Esophagus muscularis mucosa (tissue), 4 donors: ENCODE measurements around the gene ANKRD11. TPM values are rescaled to one million over a fixed set of nuclear protein-coding genes. Genes with fewer than 3 reads are reported as not detected.

Source experiments
- DNase-seq: peaks from one replicate; pipeline ENCODE4 v3.0.0-alpha.2; 2017; ENCODE audit errors: extremely low spot score
- H3K27ac ChIP-seq, 4 donors: fragments of 200-600 bp; sonication (generic); replicated peaks in 1 of 4; 1 replicate in 3 of 4; 2 replicates in 1 of 4; pipeline ENCODE4 v1.5.1; 2016 to 2019; ENCODE audit warnings: mild to moderate bottlenecking in 1 of 4
- H3K27me3 ChIP-seq, 4 donors: fragments of 200-600 bp; sonication (generic); one replicate each; pipeline versions ENCODE4 v1.5.1 to v1.6.0; 2016 to 2019
- H3K36me3 ChIP-seq, 4 donors: fragments of 200-600 bp; sonication (generic); one replicate each; pipeline ENCODE4 v1.5.1; 2016 to 2019
- H3K4me1 ChIP-seq, 4 donors: fragments of 200-600 bp; sonication (generic); one replicate each; pipeline ENCODE4 v1.5.1; 2016 to 2019
- H3K4me3 ChIP-seq, 4 donors: fragments of 200-600 bp; sonication (generic); 1 replicate in 2 of 4; 2 replicates in 2 of 4; pipeline ENCODE4 v1.5.1; 2016 to 2019; ENCODE audit warnings: mild to moderate bottlenecking in 4 of 4, moderate library complexity in 1 of 4
- H3K9me3 ChIP-seq, 4 donors: fragments of 200-600 bp; sonication (generic); 1 replicate in 3 of 4; 2 replicates in 1 of 4; pipeline ENCODE4 v1.5.1; 2016 to 2019
- EP300 ChIP-seq: sonication (generic); formaldehyde crosslinking; IDR thresholded peaks from one replicate; pipeline ENCODE4 v1.6.1; 2017; ENCODE audit warnings: antibody characterized with exemption
- POLR2A ChIP-seq: fragments of 450-650 bp; IDR thresholded peaks from one replicate; pipeline ENCODE4 v1.6.1; 2017; ENCODE audit warnings: antibody characterized with exemption, moderate library complexity, mild to moderate bottlenecking, low read depth
- POLR2AphosphoS5 ChIP-seq, 2 donors: sonication (generic); formaldehyde crosslinking; IDR thresholded peaks; one replicate each; pipeline ENCODE4 v1.6.1; 2017; ENCODE audit warnings: antibody characterized with exemption in 2 of 2
- WGBS: methylation state at CpG from one replicate; pipeline ENCODE4 v1.1.5; 2018; 5-methylcytosine and 5-hydroxymethylcytosine counted together
- intact Hi-C: fragments of 100-400 bp; cut with DNase I; formaldehyde crosslinking; loops from one replicate; pipeline ENCODE4 v1.15.1; 2023
- total RNA-seq, 4 donors: library from RNA; depleted of rRNA; stranded (reverse); fragments of >200 nt; gene quantifications; one replicate each; pipeline versions ENCODE4 v1.1.0 to v1.2.1, GENCODE V29; 2016
- TF ChIP-seq, protein P1 (sequence below), 3 experiments: fragments of 200-600 bp in 2 of 3; fragments of 450-650 bp in 1 of 3; sonication (generic) in 2 of 3; IDR thresholded peaks; one replicate each; pipeline ENCODE4 v1.5.1; 2017 to 2019; ENCODE audit warnings: antibody characterized with exemption in 3 of 3, mild to moderate bottlenecking in 2 of 3, moderate library complexity in 1 of 3

ANKRD11 gene
- total RNA-seq, 4 donors from 2014 or later, result 60.8 to 119 (median 105) TPM

DNA sequence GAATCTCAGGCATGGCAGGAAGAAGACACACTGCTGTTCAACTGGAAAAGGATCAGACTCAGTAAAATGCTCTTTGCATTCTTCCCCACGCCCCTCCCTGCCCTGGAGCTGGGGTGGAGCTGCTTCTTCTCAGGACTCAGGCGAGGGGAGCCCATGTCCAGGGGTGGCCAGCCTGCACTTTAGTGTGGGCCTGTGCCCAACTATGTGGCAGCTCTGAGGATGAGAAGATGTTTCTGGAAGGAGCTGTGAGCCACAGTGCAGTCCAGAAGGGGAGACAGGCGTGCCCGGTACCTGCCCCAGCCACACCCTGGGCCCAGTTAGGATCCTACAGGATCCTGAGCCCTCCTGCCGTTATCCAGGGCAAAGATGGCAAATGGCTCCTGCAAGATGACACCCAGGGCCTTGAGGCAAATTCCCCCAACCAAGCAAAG lies 120.3 kb downstream of the ANKRD11 start:
- peaks cover 0 to 12% (median 3%) of the 10 kb centered on the region in 4 donors for H3K36me3 ChIP-seq
- no peaks in the 10 kb centered on the region for H3K27me3 ChIP-seq
- no CpG with 5 or more reads among the region's 5 CpGs for WGBS
- no peak overlapping the region for H3K4me3 ChIP-seq
- peak overlapping the region; percentile 12 to 31 (median 21) for H3K27ac ChIP-seq
- DNase-seq, result no peak
- intact Hi-C loops, result no loop called here
- TF ChIP-seq POLR2A (no peak), POLR2AphosphoS5 (IDR thresholded peaks at IDR 0.05) (no peak), EP300 (no peak)
- TF ChIP-seq, protein P1, sequence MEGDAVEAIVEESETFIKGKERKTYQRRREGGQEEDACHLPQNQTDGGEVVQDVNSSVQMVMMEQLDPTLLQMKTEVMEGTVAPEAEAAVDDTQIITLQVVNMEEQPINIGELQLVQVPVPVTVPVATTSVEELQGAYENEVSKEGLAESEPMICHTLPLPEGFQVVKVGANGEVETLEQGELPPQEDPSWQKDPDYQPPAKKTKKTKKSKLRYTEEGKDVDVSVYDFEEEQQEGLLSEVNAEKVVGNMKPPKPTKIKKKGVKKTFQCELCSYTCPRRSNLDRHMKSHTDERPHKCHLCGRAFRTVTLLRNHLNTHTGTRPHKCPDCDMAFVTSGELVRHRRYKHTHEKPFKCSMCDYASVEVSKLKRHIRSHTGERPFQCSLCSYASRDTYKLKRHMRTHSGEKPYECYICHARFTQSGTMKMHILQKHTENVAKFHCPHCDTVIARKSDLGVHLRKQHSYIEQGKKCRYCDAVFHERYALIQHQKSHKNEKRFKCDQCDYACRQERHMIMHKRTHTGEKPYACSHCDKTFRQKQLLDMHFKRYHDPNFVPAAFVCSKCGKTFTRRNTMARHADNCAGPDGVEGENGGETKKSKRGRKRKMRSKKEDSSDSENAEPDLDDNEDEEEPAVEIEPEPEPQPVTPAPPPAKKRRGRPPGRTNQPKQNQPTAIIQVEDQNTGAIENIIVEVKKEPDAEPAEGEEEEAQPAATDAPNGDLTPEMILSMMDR (IDR thresholded peaks at IDR 0.05), result no peak
- H3K9me3 ChIP-seq, result no peaks in the 10 kb centered on the region
- peaks cover 68 to 82% (median 76%) of the 10 kb centered on the region in 4 donors for H3K4me1 ChIP-seq

DNA sequence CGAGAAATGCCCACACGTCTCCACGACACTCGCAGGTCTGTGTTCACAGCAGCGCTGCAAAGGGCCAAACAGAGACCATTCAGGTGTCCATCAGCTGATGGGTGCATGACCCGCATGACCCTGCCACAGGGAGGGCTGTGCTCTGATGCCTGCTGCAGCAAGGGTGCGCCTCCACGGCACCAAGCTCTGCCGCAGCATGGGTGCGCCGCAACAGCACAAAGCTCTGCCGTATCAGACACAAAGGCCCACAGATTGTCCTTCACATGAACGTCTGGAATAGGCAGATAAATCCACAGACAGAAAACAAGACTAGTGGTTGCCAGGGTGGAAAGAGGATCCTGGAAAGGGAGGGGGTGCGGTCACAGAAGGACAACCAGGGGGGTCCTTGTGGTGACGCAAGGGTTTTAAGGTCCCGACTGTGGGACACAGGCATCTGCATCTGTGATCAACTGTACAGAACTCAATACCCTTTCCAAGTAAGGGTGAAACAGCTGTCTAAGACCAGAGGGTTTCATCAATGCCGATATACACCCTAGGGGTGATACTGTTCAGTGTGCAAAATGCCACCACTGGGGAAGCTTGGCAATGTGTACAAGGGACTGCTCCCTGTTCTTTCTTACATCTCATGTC lies 121.0 kb downstream of the ANKRD11 start:
- TF ChIP-seq EP300 (no peak), POLR2A (no peak), POLR2AphosphoS5 (IDR thresholded peaks at IDR 0.05) (no peak)
- TF ChIP-seq, protein P1 (IDR thresholded peaks at IDR 0.05), result no peak
- no peak overlapping the region for H3K4me3 ChIP-seq
- DNase-seq, result no peak
- H3K36me3 ChIP-seq, result peaks cover 0 to 12% (median 3%) of the 10 kb centered on the region in 4 donors
- no peaks in the 10 kb centered on the region for H3K27me3 ChIP-seq
- peaks cover 71 to 86% (median 78%) of the 10 kb centered on the region in 4 donors for H3K4me1 ChIP-seq
- peak overlapping the region; percentile 12 to 31 (median 21) for H3K27ac ChIP-seq
- 87% methylated on average over 16 of the region's 17 CpGs for WGBS
- H3K9me3 ChIP-seq, result no peaks in the 10 kb centered on the region
- intact Hi-C loops, result no loop called here

DNA sequence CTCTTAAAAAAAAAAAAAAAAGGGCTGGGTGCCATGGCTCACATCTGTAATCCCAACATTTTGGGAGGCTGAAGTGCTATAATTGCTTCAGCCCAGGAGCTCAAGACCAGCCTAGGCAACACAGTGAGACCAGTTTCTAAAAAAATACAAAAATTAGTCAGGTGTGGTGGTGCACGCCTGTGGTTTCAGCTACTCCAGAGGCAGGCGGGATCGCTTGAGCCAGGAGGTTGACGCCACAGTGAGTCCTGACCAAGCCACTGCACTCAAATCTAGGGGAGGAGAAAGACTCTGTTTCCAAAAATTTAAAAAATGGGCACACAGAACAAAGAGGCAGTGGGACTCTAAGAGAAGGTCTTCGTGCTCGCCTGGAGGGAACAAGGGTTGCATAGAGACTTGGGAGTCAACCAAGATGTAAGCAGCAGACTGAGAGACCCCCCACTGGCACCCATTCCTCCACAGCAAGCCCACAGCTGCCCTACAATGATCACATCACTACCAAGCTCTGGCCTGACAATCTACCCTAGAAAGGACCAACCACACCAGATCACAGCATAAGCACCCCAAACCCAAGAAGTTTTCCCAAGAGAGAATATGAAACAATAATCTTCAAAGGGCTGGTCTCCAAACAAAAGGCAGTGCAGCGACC lies 121.6 kb downstream of the ANKRD11 start:
- no peak overlapping the region for H3K4me3 ChIP-seq
- peak overlapping the region in 2 of 4 donors; percentile 13 to 31 for H3K27ac ChIP-seq
- intact Hi-C loops, result no loop called here
- peaks cover 71 to 87% (median 78%) of the 10 kb centered on the region in 4 donors for H3K4me1 ChIP-seq
- no peak for DNase-seq
- H3K27me3 ChIP-seq, result no peaks in the 10 kb centered on the region
- WGBS, result 89% methylated on average over 7 of the region's 7 CpGs
- peaks cover 0 to 12% (median 3%) of the 10 kb centered on the region in 4 donors for H3K36me3 ChIP-seq
- H3K9me3 ChIP-seq, result no peaks in the 10 kb centered on the region
- TF ChIP-seq, protein P1 (IDR thresholded peaks at IDR 0.05), result no peak
- TF ChIP-seq EP300 (no peak), POLR2AphosphoS5 (IDR thresholded peaks at IDR 0.05) (no peak), POLR2A (no peak)

DNA sequence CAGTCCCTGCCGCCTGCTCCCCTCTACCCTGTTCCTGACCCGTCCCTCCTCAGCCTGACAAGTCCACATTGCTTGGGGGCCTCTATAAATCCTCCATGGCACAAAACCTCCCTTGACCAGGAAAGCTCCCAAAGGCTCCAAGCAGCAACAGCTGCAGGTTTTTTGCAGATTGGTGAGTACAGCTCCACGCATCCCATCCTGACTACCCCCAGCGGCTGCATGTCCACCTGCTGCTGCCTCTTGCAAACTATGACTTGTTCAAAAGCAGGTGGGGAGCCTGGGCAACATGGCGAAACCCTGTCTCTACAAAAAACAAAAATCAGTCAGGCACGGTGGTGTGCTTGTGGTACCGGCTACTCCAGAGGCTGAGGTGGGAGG lies 122.8 kb downstream of the ANKRD11 start:
- Histone ChIP-seq H3K27ac (no peak overlapping the region), H3K9me3 (no peaks in the 10 kb centered on the region), H3K4me3 (no peak overlapping the region), H3K4me1 (peaks cover 68 to 86% (median 79%) of the 10 kb centered on the region in 4 donors), H3K27me3 (no peaks in the 10 kb centered on the region), H3K36me3 (peaks cover 0 to 12% (median 3%) of the 10 kb centered on the region in 4 donors)
- TF ChIP-seq, protein P1 (IDR thresholded peaks at IDR 0.05), result no peak
- TF ChIP-seq POLR2A (no peak), POLR2AphosphoS5 (IDR thresholded peaks at IDR 0.05) (no peak), EP300 (no peak)
- DNase-seq, result no peak
- intact Hi-C loops, result no loop called here
- 93% methylated on average over 7 of the region's 7 CpGs for WGBS
